Aorta (tissue), 5 donors: Measurements from ENCODE around the gene LMO3. TPM values are rescaled to one million over a fixed set of nuclear protein-coding genes. Genes with fewer than 3 reads are reported as not detected.

ENCODE experiments used
- ATAC-seq: fragments of 200-7000 bp; cut with Tn5 transposase; one replicate; pipeline ENCODE4 v1.9.1; 2022; ENCODE audit warnings: moderate library complexity; ENCODE audit not compliant: low FRiP score
- DNase-seq, 2 donors: peaks; one replicate each; pipeline ENCODE4 v3.0.0-alpha.2; 2020
- H3K27ac ChIP-seq, 2 donors: one replicate each; pipeline ENCODE4 v1.5.1; 2013; ENCODE audit warnings: low read length in 2 of 2, mild to moderate bottlenecking in 2 of 2, moderate library complexity in 2 of 2, control low read depth in 1 of 2, inconsistent platforms in 1 of 2, low read depth in 1 of 2
- H3K27me3 ChIP-seq, 2 donors: one replicate each; pipeline ENCODE4 v1.6.1; 2013; ENCODE audit warnings: control low read depth in 1 of 2, low read length in 1 of 2, mild to moderate bottlenecking in 1 of 2, moderate library complexity in 1 of 2; ENCODE audit not compliant: insufficient read depth in 2 of 2, control insufficient read depth in 1 of 2
- H3K36me3 ChIP-seq, 2 donors: one replicate each; pipeline ENCODE4 v1.6.1; 2013; ENCODE audit warnings: control low read depth in 1 of 2, low read length in 1 of 2, mild to moderate bottlenecking in 1 of 2; ENCODE audit not compliant: insufficient read depth in 2 of 2, control insufficient read depth in 1 of 2
- H3K4me1 ChIP-seq, 2 donors: one replicate each; pipeline ENCODE4 v1.6.1; 2013; ENCODE audit warnings: low read length in 2 of 2, control low read depth in 1 of 2, mild to moderate bottlenecking in 1 of 2, moderate library complexity in 1 of 2; ENCODE audit not compliant: insufficient read depth in 2 of 2, control insufficient read depth in 1 of 2
- H3K4me3 ChIP-seq, 2 donors: one replicate each; pipeline ENCODE4 v1.5.1; 2013; ENCODE audit warnings: low read length in 2 of 2, control low read depth in 1 of 2, mild to moderate bottlenecking in 1 of 2
- H3K9me3 ChIP-seq: one replicate; pipeline ENCODE4 v1.6.1; 2013; ENCODE audit warnings: mild to moderate bottlenecking, low read length; ENCODE audit not compliant: control insufficient read depth
- WGBS, 2 donors: extraction: QIAGEN DNeasy Blood & Tissue Kit; methylation state at CpG; one replicate each; pipeline ENCODE4 v1.1.7; 2013; 5-methylcytosine and 5-hydroxymethylcytosine counted together
- intact Hi-C, 2 donors: fragments of 100-400 bp; cut with DNase I; formaldehyde crosslinking; loops; one replicate each; pipeline versions ENCODE4 v1.14.2 to v1.15.0; 2022
- polyA plus RNA-seq, 2 donors: library from polyadenylated mRNA; stranded (reverse); fragments of 200-250 nt; gene quantifications; one replicate each; pipeline ENCODE4 v1.2.3, GENCODE V29; 2013
- total RNA-seq, 2 donors: library from RNA; stranded (reverse); fragmentation: NEBNext Ultra II Directional; extraction: Animal tissue kit (Norgen Biotek cat#: 25700); gene quantifications; one replicate each; pipeline ENCODE4 v1.2.1, GENCODE V29; 2021
- donor health status: healthy with polysubstance abuse.
- donor health status: Bipolar disorder and iron deficiency.
- donor health status: DM: no; HTN: no; CAD: no.
- donor health status: DM: no; HTN: no; CAD: no.
- donor health status: DM: yes; HTN: yes; CAD: no.

LMO3 gene
- total and polyA plus RNA-seq, 4 donors, result 8.1 to 28.2 (median 18.9) TPM

DNA sequence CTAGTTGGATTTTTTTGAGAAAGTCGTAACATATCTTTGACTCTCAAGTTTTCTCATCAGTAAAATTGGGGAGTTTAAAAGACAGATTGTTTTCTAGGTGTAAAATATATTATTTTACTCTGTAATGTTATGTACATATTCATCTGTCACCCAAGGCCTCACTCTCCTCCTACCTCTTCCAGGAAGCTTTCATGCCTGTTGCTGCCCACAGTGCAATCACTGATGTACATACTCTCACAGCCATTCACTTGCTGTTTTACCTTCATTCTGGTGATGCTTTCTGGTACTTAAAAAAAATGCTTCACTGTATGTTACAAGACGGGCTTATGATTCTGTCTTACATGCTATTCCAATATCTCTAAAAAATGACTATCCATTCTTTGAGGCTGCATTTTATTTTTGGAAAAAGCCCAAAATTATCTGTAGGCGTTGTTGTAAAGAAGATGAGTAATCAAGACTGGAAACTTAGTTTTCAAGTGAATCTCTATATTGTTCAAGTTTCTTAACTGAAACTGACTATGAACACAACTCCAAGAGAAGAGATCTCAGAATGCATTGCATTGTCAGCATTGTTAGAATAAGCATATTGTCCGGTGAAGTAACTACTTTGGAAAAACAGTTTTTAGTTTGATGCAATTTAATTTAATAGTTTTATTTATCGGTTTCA is 82.5 kb downstream of the LMO3 start:
- no peaks in the 10 kb centered on the region for H3K36me3 ChIP-seq
- no peak for ATAC-seq
- no peak overlapping the region for H3K27ac ChIP-seq
- H3K9me3 ChIP-seq, result no peaks in the 10 kb centered on the region
- H3K4me1 ChIP-seq, result no peaks in the 10 kb centered on the region
- no peak overlapping the region for H3K4me3 ChIP-seq
- no peaks in the 10 kb centered on the region for H3K27me3 ChIP-seq
- WGBS, 2 donors, result 85 to 86% methylated on average over 5 of the region's 5 CpGs
- intact Hi-C loops, result no loop called here
- DNase-seq, result no peak

DNA sequence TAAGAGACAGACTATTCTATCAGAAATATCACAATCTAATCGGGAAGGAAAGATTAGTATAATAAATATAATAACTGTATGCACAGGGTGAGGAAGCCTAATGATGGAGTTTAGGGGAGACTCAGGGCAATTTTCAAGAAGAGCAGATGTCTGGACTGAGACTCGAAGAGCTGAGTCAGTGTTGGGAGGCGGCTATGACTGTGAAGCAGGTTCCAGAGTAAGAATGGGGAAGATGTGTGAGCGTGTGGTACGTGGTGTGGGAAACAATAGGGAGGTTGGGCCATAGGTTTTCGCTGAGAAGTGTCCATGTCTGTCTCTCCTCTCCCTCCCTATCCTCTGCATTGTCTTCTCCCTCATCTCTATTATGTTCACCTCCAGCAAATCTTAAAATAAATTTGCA is 85.6 kb downstream of the LMO3 start:
- DNase-seq (no peak), ATAC-seq (no peak)
- H3K4me1 ChIP-seq, result no peaks in the 10 kb centered on the region
- intact Hi-C loops, result no loop called here
- no peak overlapping the region for H3K4me3 ChIP-seq
- H3K9me3 ChIP-seq, result no peaks in the 10 kb centered on the region
- no peak overlapping the region for H3K27ac ChIP-seq
- H3K27me3 ChIP-seq, result no peaks in the 10 kb centered on the region
- whole genome bisulfite sequencing, 2 donors, result 85% methylated on average over 6 of the region's 6 CpGs
- no peaks in the 10 kb centered on the region for H3K36me3 ChIP-seq

DNA sequence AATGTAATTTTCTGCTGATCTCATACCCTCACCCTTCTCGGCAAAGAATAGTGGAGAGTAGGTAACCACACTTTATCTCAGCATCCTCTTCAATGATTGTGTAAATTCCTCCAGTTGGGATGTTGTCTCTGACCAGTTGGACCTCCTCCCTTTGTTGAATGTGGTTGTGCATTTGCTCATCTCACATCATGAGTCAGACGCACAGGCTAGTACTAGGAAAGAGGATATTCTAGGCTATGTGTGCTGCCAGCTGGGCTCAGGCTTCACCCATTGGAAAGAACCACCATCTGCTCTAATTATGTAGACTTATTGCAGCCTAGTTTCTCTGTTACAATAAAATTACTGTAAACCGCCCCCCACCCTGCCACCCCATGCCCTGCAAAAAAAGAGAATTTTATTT is 90.3 kb downstream of the LMO3 start:
- Histone ChIP-seq H3K27ac (no peak overlapping the region), H3K4me3 (no peak overlapping the region), H3K4me1 (no peaks in the 10 kb centered on the region), H3K36me3 (no peaks in the 10 kb centered on the region), H3K27me3 (no peaks in the 10 kb centered on the region), H3K9me3 (peaks cover 2% of the 10 kb centered on the region)
- ATAC-seq (no peak), DNase-seq (no peak)
- 91 to 95% methylated on average over 3 of the region's 3 CpGs for WGBS, 2 donors
- intact Hi-C loops, result no loop called here

DNA sequence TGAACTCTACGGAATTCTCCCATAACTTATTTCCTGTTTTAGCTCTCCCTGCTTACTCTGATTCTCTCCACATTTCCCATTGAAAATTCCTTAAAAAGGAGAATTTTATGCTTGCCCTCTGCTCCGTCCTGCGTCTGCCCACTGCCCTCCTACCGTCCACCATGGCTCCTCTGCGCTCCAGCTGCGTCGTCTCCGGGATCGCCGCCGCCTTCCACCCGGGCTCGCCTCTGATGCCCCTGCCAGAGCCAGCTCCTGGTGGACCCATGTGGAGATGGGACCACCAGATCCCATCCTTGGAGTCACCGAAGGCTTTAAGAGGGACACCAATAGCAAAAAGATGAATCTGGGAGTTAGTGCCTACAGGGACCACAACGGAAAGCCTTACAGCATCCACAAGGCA is 92.7 kb downstream of the LMO3 start:
- Histone ChIP-seq H3K36me3 (no peaks in the 10 kb centered on the region), H3K27ac (no peak overlapping the region), H3K27me3 (no peaks in the 10 kb centered on the region), H3K9me3 (peaks cover 2% of the 10 kb centered on the region), H3K4me3 (no peak overlapping the region), H3K4me1 (no peaks in the 10 kb centered on the region)
- 93 to 94% methylated on average over 15 of the region's 15 CpGs for WGBS, 2 donors
- DNase-seq (no peak), ATAC-seq (no peak)
- intact Hi-C loops, result no loop called here

DNA sequence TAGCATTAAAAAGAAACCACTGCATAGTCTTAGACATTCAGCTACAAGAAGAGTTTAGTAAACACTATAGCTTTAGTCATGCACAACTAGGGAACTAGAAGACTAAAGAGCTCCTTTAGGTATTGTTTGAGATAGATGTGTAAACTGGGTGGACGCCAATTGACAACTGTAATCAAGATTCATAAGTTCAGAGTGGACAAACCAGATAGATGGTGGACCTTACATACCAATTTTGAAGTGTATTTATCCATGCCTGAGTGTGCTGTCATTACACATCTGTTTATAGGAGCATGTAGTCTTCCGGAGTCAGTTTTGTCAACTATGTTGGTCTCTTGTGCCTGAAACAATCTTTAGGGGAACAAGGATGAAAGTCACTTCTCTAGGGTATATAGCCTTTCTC is 96.6 kb downstream of the LMO3 start:
- ATAC-seq, result no peak
- Histone ChIP-seq H3K36me3 (no peaks in the 10 kb centered on the region), H3K27ac (no peak overlapping the region), H3K9me3 (peaks cover under 1% of the 10 kb centered on the region), H3K4me3 (no peak overlapping the region), H3K27me3 (no peaks in the 10 kb centered on the region), H3K4me1 (no peaks in the 10 kb centered on the region)
- DNase-seq, result no peak
- intact Hi-C loops, result no loop called here
- 68 to 75% methylated on average over 2 of the region's 2 CpGs for WGBS, 2 donors

DNA sequence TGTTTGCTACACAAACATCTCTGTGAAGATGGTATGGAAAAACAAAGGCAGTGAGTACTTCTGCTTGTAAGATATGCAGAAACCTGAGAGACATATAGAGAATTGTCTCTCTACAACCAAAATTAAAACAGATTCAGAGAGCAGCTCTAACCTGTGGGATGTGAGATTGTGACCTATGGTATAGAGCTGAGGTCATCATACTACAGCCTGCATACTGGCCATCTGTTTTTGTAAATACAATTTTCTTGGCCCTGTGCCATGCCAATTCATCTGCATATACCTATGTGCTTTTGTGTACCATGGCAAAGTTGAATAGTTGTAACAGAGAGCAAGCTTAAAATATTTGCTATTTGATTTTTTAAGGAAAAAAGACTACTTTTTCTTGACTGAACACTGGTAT is 99.6 kb downstream of the LMO3 start:
- no peaks in the 10 kb centered on the region for H3K4me1 ChIP-seq
- peaks cover 0 to 1% of the 10 kb centered on the region in 2 donors for H3K27me3 ChIP-seq
- no peaks in the 10 kb centered on the region for H3K36me3 ChIP-seq
- H3K4me3 ChIP-seq, result no peak overlapping the region
- ATAC-seq (no peak), DNase-seq (no peak)
- intact Hi-C loops, result no loop called here
- H3K9me3 ChIP-seq, result peaks cover 1% of the 10 kb centered on the region
- H3K27ac ChIP-seq, result no peak overlapping the region

DNA sequence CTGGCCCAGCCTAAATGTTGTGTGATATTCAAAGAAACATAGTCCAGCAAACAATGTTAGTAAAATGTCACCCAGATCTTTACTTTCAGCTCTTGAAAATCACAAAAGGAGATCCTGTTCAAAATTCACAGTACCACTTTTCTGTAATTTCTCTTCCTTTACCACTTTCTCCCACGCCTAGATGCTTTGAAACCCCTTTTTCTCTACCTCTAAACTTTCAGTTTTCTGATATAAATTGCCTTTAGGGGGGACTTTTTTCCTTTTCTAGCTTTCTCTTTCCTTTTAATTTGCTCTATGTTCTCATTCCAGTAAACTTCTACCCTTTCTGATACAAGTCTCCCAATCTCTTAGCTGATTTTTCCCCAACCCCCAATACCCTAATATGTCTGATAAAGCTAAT is 101.8 kb downstream of the LMO3 start:
- Histone ChIP-seq H3K9me3 (peaks cover 1% of the 10 kb centered on the region), H3K4me3 (no peak overlapping the region), H3K4me1 (no peaks in the 10 kb centered on the region), H3K27ac (no peak overlapping the region), H3K36me3 (no peaks in the 10 kb centered on the region), H3K27me3 (peaks cover 0 to 1% of the 10 kb centered on the region in 2 donors)
- intact Hi-C loops, result no loop called here
- DNase-seq (no peak), ATAC-seq (no peak)
- 50 to 55% methylated on average over 1 of the region's 1 CpG for WGBS, 2 donors

DNA sequence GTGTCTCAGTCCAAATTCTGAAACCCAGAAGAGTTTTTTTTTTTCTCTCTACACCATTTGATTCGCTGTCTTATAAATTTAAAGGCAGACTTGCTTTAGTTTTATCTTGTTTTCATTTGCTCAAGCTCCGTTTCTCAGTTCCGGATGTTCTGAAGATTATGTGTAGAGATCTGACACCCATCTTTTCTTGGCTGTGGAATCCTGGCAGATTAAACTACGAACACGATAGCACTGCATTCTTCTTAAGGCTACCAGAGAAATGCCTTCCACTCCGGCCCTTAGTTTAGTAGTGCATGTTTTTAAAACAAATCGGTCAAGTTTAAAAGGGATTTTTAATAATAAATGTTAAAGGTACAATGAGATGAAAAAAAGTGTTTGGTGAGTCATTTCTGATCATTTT is 106.4 kb downstream of the LMO3 start:
- no peak overlapping the region for H3K4me3 ChIP-seq
- H3K36me3 ChIP-seq, result no peaks in the 10 kb centered on the region
- peaks cover 1% of the 10 kb centered on the region for H3K9me3 ChIP-seq
- H3K27ac ChIP-seq, result no peak overlapping the region
- 59 to 65% methylated on average over 7 of the region's 7 CpGs for WGBS, 2 donors
- intact Hi-C loops, result no loop called here
- peaks cover 0 to 1% of the 10 kb centered on the region in 2 donors for H3K27me3 ChIP-seq
- DNase-seq, result no peak
- no peaks in the 10 kb centered on the region for H3K4me1 ChIP-seq
- no peak for ATAC-seq
